ENCODE data around the gene PTPRS. TPM values are rescaled to one million over a fixed set of nuclear protein-coding genes. Genes with fewer than 3 reads are reported as not detected.
A peak's percentile ranks its signal among the peaks of the same experiment; 100 is the strongest.

PTPRS gene
- total and polyA plus RNA-seq, 2 of the 8 experiments (the other 6 are each of a cell fraction or from before 2014, with no cell fraction given), result 96.8 to 223 TPM

GRCh38 chr19:5357584-5357983 lies 17.0 kb upstream of the PTPRS start:
- no peak overlapping the region for H2BK12ac ChIP-seq (ENCODE audit: low read depth, low read length)
- H3K36me3 ChIP-seq (ENCODE audit: control insufficient read depth in 2 of 4, insufficient read depth in 4 of 4, low read length in 3 of 4), result no peaks in the 10 kb centered on the region
- H3K14ac ChIP-seq (ENCODE audit: insufficient read length), result no peak overlapping the region
- WGBS, 2 experiments (ENCODE audit: extremely low coverage in 1 of 2, insufficient coverage in 1 of 2, insufficient read length in 1 of 2, insufficient replicate concordance in 2 of 2, low coverage in 1 of 2, low lambda C conversion rate in 2 of 2, missing lambda C conversion rate in 1 of 2), result 66% methylated on average over 4 of the region's 4 CpGs; no CpG with 5 or more reads in 1 of the 2 experiments
- no peak overlapping the region for H4K5ac ChIP-seq (ENCODE audit: insufficient read length, low read depth, low read length)
- ChIA-PET POLR2A (ENCODE audit: partially characterized antibody) (no interaction called here), CTCF (ENCODE audit: partially characterized antibody) (interaction anchor here (0.7 to 1.8 kb wide), 3 partner anchors 11 to 133 kb away, joined by 3 to 5 read pairs (median 3); no protein-coding TSS in a partner anchor)
- no peaks in the 10 kb centered on the region for H3K79me1 ChIP-seq (ENCODE audit: low read depth, low read length)
- no peak overlapping the region for H2BK20ac ChIP-seq (ENCODE audit: low read length)
- no peaks in the 10 kb centered on the region for H4K20me1 ChIP-seq (replicated peaks in 1 of 2; ENCODE audit: control insufficient read depth in 1 of 2, insufficient read depth in 2 of 2, low read length in 2 of 2)
- peak overlapping the region; percentile 18; the same call in 1 of the 2 replicates for H4K8ac ChIP-seq (ENCODE audit: extremely low read depth, insufficient read depth, low read length)
- no peak overlapping the region for H3K23ac ChIP-seq (ENCODE audit: insufficient read length)
- no peak overlapping the region for H2BK120ac ChIP-seq (replicated peaks; ENCODE audit: low read depth, low read length)
- no peak overlapping the region for H2BK15ac ChIP-seq (ENCODE audit: low read length)
- H2AFZ ChIP-seq (ENCODE audit: low read length), result no peak overlapping the region
- peaks cover 0 to 3% (median 0%) of the 10 kb centered on the region in 4 experiments; a peak in 1 of 7 replicates for H3K27me3 ChIP-seq (replicated peaks in 1 of 4; ENCODE audit: control insufficient read depth in 3 of 4, extremely low read depth in 1 of 4, insufficient read depth in 3 of 4, low read length in 3 of 4)
- no peak overlapping the region for H2AK5ac ChIP-seq (ENCODE audit: low read depth, low read length)
- H3K4me1 ChIP-seq (replicated peaks in 1 of 4; ENCODE audit: control insufficient read depth in 3 of 4, insufficient read depth in 4 of 4, low read length in 3 of 4), result peaks cover 0 to 2% (median 0%) of the 10 kb centered on the region in 4 experiments; a peak in 4 of 7 replicates
- H3K23me2 ChIP-seq (ENCODE audit: low read depth, low read length), result no peaks in the 10 kb centered on the region
- no peak overlapping the region for H4K91ac ChIP-seq (replicated peaks; ENCODE audit: insufficient read length, low read length)
- H3K18ac ChIP-seq (ENCODE audit: extremely low read depth, low read length), result no peak overlapping the region
- H3K56ac ChIP-seq (replicated peaks; ENCODE audit: insufficient read length, low read depth, low read length), result no peak overlapping the region
- H3K4me3 ChIP-seq (ENCODE audit: extremely low read depth in 1 of 4, insufficient read depth in 2 of 4, low read depth in 3 of 4, low read length in 4 of 4), result no peak overlapping the region
- no peak overlapping the region for H3K4me2 ChIP-seq (ENCODE audit: insufficient read depth in 1 of 2, low read depth in 2 of 2, low read length in 2 of 2)
- no peak overlapping the region for H3K27ac ChIP-seq (ENCODE audit: low read depth, low read length)
- H3K79me2 ChIP-seq (ENCODE audit: control insufficient read depth in 1 of 2, insufficient read depth in 2 of 2, low read length in 2 of 2), result no peaks in the 10 kb centered on the region
- no peak overlapping the region for H3K4ac ChIP-seq (replicated peaks; ENCODE audit: insufficient read length, low read depth, low read length)
- H2BK5ac ChIP-seq (ENCODE audit: low read depth, low read length), result no peak overlapping the region
- DNase-seq (ENCODE audit: low read depth in 1 of 2, low spot score in 2 of 2) (no peak), FAIRE-seq (no peak)
- H3K9ac ChIP-seq (replicated peaks in 1 of 4; ENCODE audit: extremely low read depth in 1 of 4, low read depth in 3 of 4, low read length in 3 of 4), result no peak overlapping the region
- H3K9me3 ChIP-seq (ENCODE audit: insufficient read depth in 2 of 2, low read depth in 1 of 2, low read length in 1 of 2), result no peaks in the 10 kb centered on the region
- no peak for TF ChIP-seq RBBP5 (IDR thresholded peaks at IDR 0.05; ENCODE audit: borderline replicate concordance, low read depth, low read length)
- no peak for TF ChIP-seq TBP (IDR thresholded peaks at IDR 0.05; ENCODE audit: low read depth, low read length)
- TF ChIP-seq ASH2L (IDR thresholded peaks at IDR 0.05; ENCODE audit: low read length), result no peak
- TF ChIP-seq SRF (IDR thresholded peaks at IDR 0.05; ENCODE audit: low read depth, low read length), result no peak
- no peak for TF ChIP-seq NRF1 (IDR thresholded peaks at IDR 0.05; ENCODE audit: low read depth, low read length)
- TF ChIP-seq SIX5 (IDR thresholded peaks at IDR 0.05; ENCODE audit: low read depth, low read length), result no peak
- TF ChIP-seq, protein P1, sequence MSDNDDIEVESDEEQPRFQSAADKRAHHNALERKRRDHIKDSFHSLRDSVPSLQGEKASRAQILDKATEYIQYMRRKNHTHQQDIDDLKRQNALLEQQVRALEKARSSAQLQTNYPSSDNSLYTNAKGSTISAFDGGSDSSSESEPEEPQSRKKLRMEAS (IDR thresholded peaks at IDR 0.05), result no peak
- no peak for TF ChIP-seq CTCF (IDR thresholded peaks at IDR 0.05; ENCODE audit: control extremely low read depth in 1 of 3, insufficient read depth in 1 of 3, low read depth in 1 of 3, low read length in 3 of 3)
- TF ChIP-seq FOSL1 (IDR thresholded peaks at IDR 0.05; ENCODE audit: insufficient read depth, low read depth, low read length), result no peak
- no peak for TF ChIP-seq JUND (IDR thresholded peaks at IDR 0.05; ENCODE audit: low read length)
- no peak for TF ChIP-seq SIN3A (conservative IDR thresholded peaks at IDR 0.05 in 1 of 2, IDR thresholded peaks at IDR 0.05 in 1 of 2; ENCODE audit: low read depth in 1 of 2, low read length in 2 of 2)
- TF ChIP-seq SP2 (IDR thresholded peaks at IDR 0.05; ENCODE audit: low read length), result no peak

All from H1 (cell line).